ENCODE data around the gene HMCN1.

HMCN1 gene

GRCh38 chr1:186213225-186213607 is 479.0 kb downstream of the HMCN1 start:
- DNase-seq, result no peak

- no peak for DNase-seq
These were observed 480.6 kb downstream of the HMCN1 start for GRCh38 chr1:186214791-186215190.

- DNase-seq, result no peak
These were observed 481.4 kb downstream of the HMCN1 start for GRCh38 chr1:186215636-186216035.

DNA sequence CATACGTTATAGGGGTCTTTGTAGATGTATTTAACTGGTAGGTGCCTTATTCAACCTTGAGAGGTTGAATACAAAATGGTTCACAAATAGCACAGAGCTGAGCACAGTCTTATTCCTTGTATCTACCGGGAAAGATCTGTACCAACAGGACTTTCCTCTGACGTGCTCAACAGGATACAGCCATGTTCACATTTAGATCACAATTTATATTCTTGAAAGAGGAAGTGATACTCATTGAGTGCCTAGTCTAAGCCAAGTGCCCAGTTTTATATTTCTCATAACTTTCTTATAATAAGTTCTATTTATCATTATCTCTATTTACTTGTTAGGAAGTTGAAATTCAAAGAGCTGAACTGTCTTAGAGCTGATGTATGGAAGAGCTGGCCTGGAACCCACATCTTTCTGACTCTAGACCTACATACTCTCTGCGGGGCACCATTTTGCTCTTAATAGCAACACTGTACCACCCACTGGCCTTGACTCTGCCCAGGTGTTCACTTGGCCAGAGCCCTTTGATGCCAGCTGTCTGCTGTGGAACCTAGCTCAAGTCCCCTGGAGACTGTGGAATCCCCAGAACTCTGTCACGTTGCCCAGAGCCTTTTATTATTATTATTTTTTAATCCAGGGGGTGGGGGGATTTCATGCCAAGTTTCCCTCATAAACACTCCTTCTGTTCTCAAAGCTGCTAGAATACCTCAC is 484.6 kb downstream of the HMCN1 start:
- no peak for DNase-seq

GRCh38 chr1:186220067-186220466 is 485.9 kb downstream of the HMCN1 start:
- no peak for DNase-seq

DNA sequence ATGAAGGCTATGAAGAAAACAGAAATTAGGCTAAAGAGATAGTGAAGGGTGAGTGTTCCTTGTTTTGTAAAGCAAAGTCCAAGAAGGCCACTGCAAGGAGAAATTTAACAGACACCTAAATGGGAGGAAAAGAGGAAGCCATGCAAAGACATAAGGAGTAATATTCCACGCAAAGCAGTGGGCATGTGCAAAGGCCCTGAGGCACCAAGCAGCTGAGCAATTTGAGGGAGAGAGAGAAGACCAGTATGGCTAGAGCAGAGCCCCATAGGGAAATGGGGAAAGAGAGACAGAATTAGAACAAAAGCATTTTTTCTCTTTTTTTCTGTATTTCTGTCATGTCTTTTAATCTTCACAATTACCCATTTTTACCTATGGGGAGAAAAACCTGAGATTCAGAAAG is 486.7 kb downstream of the HMCN1 start:
- no peak for DNase-seq

DNA sequence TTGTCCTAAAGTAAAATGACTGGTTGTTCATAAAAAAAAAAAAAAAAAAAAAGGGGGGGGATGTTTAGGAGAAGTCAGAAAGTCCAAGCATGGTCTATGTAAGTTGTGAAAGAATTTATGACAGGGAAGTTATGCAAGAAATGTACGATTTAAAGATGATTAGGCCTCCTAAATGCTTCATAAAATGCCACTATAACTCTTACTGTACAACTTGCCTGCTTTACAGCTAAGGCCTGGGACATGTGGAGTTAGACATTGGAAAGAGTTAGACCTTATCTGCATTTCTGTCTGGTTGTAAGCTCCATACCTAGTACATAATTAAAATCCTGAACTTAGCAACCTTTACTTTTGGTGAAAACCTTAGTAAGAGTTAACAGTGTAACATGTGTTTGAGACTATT is 490.9 kb downstream of the HMCN1 start:
- DNase-seq, result no peak

GRCh38 chr1:186228749-186229148 is 494.6 kb downstream of the HMCN1 start:
- DNase-seq, result no peak

GRCh38 chr1:186231861-186232436 is 497.8 kb downstream of the HMCN1 start:
- no peak for DNase-seq

DNA sequence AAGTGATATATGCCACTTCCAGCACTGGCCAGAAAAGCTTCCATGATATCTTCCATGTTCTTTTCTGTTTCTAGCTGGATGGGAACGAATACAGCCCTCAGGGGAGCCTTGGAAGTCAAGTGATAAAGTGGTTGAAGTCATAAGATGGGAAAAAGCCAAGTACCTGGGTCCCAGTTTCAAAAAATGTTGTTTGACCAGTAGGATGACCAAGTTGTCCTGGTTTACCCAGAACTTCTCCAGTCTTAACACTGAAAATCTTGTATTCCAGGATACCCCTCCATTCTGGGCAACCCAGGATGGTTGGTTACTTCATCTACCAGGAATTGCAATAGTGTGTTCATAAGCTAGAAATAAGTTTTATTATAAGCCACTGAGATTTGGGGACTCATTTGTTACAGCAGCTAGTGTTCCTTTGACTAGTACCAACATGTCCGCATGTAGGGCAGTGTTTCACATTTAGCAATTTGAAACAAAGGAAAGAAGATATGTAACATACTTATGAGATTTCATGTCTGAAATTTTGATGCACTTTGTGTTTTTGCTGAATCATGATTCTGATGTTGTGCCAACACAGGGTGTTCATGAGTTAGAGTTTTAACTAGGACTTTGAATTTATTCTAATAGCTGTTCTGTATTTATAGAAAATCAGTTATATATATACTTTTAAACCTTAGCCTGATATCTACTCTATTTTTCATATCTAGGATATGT is 500.9 kb downstream of the HMCN1 start:
- DNase-seq, result no peak

GRCh38 chr1:186235696-186236095 is 501.5 kb downstream of the HMCN1 start:
- DNase-seq, result no peak

GRCh38 chr1:186236921-186237320 is 502.7 kb downstream of the HMCN1 start:
- DNase-seq, result no peak

DNA sequence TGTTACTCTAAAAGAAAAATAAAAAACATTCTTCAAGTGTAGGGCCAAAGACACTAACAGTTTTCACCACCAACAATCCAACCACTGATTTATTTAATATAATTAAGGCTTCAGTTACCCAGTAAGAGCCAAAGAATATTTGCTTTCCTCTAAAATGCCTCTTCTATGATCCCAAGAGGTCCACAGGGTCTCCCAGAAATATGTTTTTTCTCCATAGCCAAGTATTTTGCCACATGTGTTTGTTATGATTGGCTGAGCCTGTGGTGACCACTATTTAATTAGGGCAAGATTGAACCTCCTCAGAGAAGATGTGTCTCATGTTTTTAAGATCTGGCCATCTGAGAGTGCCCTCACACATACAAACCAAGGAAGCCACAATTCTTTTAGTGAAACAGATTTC is 505.0 kb downstream of the HMCN1 start:
- no peak for DNase-seq

GRCh38 chr1:186240436-186240835 is 506.2 kb downstream of the HMCN1 start:
- DNase-seq, result no peak

All from NCI-H1436 (cell line).